ENCODE results near the gene RHBDD3.

Gene RHBDD3

GRCh38 chr22:29216873-29217666 is 50.7 kb downstream of the RHBDD3 start:
- no peak for DNase-seq

GRCh38 chr22:29216011-29216872 is 51.5 kb downstream of the RHBDD3 start:
- no peak for DNase-seq

- no peak for DNase-seq
Measured at GRCh38 chr22:29215012-29215860, 52.5 kb downstream of the RHBDD3 start.

- no peak for DNase-seq
Measured at GRCh38 chr22:29214232-29214631, 53.5 kb downstream of the RHBDD3 start.

GRCh38 chr22:29213493-29213892 is 54.3 kb downstream of the RHBDD3 start:
- DNase-seq = no peak

GRCh38 chr22:29212743-29213142 is 55.0 kb downstream of the RHBDD3 start:
- DNase-seq = peak; percentile 62

- DNase-seq = no peak
Measured at GRCh38 chr22:29211466-29211865, 56.3 kb downstream of the RHBDD3 start.

GRCh38 chr22:29211066-29211465 is 56.7 kb downstream of the RHBDD3 start:
- DNase-seq = no peak

Measured in NCI-H1694 (cell line).